Measurements from ENCODE around the gene SETD1B.

DNA sequence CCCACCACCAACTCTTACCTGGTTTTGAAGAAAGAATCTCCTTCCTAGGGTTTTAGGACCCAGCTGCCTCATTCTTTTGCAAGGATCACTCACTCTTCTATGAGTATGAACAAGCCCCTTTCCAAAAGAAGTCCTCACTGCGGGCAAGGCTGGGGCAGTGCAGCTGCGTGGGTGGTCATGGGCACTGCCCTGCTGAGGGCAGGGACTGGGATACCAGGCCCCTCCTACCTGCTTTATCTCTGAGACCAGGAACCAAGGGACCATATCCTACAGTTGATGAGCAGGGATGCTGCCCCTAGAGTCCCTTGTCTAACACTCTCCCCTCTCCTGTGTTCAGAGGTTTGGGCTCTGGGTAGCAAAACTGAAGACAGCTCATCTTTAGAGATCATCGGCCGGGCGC, 34.3 kb downstream of the SETD1B start:
- TF ChIP-seq EZH2 (IDR thresholded peaks at IDR 0.05; ENCODE audit: low read length, missing control alignments): no peak
- TF ChIP-seq, protein P1, sequence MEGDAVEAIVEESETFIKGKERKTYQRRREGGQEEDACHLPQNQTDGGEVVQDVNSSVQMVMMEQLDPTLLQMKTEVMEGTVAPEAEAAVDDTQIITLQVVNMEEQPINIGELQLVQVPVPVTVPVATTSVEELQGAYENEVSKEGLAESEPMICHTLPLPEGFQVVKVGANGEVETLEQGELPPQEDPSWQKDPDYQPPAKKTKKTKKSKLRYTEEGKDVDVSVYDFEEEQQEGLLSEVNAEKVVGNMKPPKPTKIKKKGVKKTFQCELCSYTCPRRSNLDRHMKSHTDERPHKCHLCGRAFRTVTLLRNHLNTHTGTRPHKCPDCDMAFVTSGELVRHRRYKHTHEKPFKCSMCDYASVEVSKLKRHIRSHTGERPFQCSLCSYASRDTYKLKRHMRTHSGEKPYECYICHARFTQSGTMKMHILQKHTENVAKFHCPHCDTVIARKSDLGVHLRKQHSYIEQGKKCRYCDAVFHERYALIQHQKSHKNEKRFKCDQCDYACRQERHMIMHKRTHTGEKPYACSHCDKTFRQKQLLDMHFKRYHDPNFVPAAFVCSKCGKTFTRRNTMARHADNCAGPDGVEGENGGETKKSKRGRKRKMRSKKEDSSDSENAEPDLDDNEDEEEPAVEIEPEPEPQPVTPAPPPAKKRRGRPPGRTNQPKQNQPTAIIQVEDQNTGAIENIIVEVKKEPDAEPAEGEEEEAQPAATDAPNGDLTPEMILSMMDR (conservative IDR thresholded peaks at IDR 0.05 in 1 of 2, IDR thresholded peaks at IDR 0.05 in 1 of 2; ENCODE audit: low read depth in 1 of 2, low read length in 2 of 2): no peak

Data from fibroblast of lung (primary cell).